ENCODE results near the gene DSC1.

GRCh38 chr18:31171144-31171839, 8.6 kb upstream of the DSC1 start:
- TF ChIP-seq CTCF (IDR thresholded peaks at IDR 0.05): no peak
- no peak for TF ChIP-seq POLR2A (IDR thresholded peaks at IDR 0.05)

Data from Peyer's patch (tissue), 4 donors.